ENCODE measurements around the gene RPS8. TPM values are rescaled to one million over a fixed set of nuclear protein-coding genes. Genes with fewer than 3 reads are reported as not detected.

The RPS8 gene
- total RNA-seq, 4 donors from 2014 or later = 1,157 to 3,010 (median 2,305) TPM

- Histone ChIP-seq H3K27me3 (no peaks in the 10 kb centered on the region), H3K4me1 (peaks cover 0 to 50% (median 19%) of the 10 kb centered on the region in 3 donors), H3K27ac (no peak overlapping the region), H3K36me3 (peaks cover 0 to 58% of the 10 kb centered on the region in 2 donors), H3K9me3 (no peaks in the 10 kb centered on the region), H3K4me3 (no peak overlapping the region)
- no peak for ATAC-seq
- TF ChIP-seq POLR2AphosphoS5 (IDR thresholded peaks at IDR 0.05) (no peak), POLR2A (IDR thresholded peaks at IDR 0.05) (no peak), CTCF (IDR thresholded peaks at IDR 0.05) (no peak), EP300 (IDR thresholded peaks at IDR 0.05) (no peak)
- WGBS, 2 donors (ENCODE audit: low coverage in 1 of 2) = 82 to 95% methylated on average over 9 to 10 of the region's 14 CpGs
Observed at GRCh38 chr1:44780583-44781121, 5.3 kb downstream of the RPS8 start.

DNA sequence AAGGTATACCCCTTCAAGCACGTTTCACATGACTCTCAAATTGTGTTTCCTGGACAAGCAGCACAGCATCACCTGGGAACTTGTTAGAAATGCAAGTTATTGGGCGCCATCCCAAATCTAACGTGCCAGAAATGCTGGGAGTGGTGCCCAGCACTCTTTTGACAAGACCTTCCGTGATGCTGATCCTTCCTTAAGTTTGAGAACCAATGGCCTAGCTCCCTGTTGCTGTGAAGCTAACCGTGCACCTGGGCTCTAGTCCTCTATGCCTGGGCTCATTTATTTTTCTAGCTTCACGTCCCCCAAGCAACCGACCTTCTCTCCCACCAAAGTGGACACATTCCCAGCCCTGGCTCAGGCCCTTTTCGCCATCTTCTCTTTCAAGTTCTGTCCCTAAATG is 8.4 kb downstream of the RPS8 start:
- peaks cover 0 to 33% of the 10 kb centered on the region in 2 donors for H3K36me3 ChIP-seq
- H3K27me3 ChIP-seq = no peaks in the 10 kb centered on the region
- H3K27ac ChIP-seq = peak overlapping the region in 2 of 4 donors; percentile 25 to 72
- WGBS, 2 donors (ENCODE audit: low coverage in 1 of 2) = 25 to 28% methylated on average over 4 to 6 of the region's 8 CpGs
- H3K4me3 ChIP-seq = peak overlapping the region; percentile 37 to 63
- ATAC-seq = no peak
- H3K9me3 ChIP-seq = no peaks in the 10 kb centered on the region
- H3K4me1 ChIP-seq = peaks cover 0 to 36% (median 18%) of the 10 kb centered on the region in 3 donors
- no peak for TF ChIP-seq POLR2AphosphoS5 (IDR thresholded peaks at IDR 0.05)
- TF ChIP-seq EP300 (IDR thresholded peaks at IDR 0.05) = no peak
- no peak for TF ChIP-seq POLR2A (IDR thresholded peaks at IDR 0.05)
- no peak for TF ChIP-seq CTCF (IDR thresholded peaks at IDR 0.05)

DNA sequence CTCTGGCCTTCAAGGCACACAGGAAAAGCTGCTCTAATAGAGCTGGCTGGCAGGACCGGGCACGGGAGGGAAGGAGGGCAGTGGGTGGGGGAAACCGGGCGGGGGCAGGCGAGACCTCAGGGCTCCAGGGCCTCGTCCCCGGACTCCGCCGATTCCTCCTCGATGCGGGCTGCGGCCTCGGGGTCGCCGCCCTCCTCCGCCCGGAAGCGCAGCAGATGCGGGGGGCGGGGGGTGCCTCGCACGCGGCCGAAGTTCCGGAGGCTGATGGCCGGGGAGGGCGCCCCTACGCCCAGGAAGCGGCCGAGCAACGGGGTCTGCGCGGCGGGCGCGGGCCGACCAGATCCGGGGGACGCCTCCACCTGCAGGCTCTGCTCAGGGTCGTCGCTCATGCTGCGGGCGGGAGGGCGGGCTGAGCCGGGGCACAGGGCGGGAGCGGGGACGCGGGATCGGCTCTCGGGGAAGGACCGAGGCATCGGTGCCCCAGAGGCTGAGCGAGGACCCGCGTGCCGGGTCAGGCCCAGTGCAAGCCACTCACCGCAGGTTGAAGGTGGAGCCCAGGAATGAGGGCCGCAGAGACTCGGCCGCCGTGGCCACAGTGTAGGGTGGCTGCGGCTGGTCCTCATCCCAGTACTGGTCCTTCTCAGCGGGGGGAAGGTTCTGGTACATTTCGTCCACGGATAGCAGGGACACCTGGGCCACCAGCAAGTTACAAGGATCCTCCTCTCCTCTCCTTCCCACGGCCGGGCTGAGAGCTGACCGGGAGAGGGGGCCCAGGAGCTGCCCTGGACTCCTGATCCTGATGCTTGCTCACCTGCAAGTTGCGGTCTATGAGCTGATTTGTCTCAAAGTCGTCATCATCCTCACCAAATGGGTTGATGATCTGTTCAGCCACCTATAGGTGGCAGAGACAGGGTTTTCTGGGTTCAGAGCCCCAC is 9.0 kb downstream of the RPS8 start:
- peak overlapping the region; percentile 37 to 63 for H3K4me3 ChIP-seq
- peaks cover 0 to 27% of the 10 kb centered on the region in 2 donors for H3K36me3 ChIP-seq
- ATAC-seq = peak; percentile 17
- H3K27ac ChIP-seq = peak overlapping the region in 2 of 4 donors; percentile 25 to 72
- WGBS, 2 donors (ENCODE audit: low coverage in 1 of 2) = 20% methylated on average over 15 of the region's 71 CpGs; no CpG with 5 or more reads in 1 of the 2 donors
- peaks cover 0 to 36% (median 18%) of the 10 kb centered on the region in 3 donors for H3K4me1 ChIP-seq
- TF ChIP-seq POLR2AphosphoS5 (IDR thresholded peaks at IDR 0.05) (no peak), CTCF (IDR thresholded peaks at IDR 0.05) (peak in 1 of 4 experiments; percentile 19)
- no peaks in the 10 kb centered on the region for H3K27me3 ChIP-seq
- no peaks in the 10 kb centered on the region for H3K9me3 ChIP-seq

DNA sequence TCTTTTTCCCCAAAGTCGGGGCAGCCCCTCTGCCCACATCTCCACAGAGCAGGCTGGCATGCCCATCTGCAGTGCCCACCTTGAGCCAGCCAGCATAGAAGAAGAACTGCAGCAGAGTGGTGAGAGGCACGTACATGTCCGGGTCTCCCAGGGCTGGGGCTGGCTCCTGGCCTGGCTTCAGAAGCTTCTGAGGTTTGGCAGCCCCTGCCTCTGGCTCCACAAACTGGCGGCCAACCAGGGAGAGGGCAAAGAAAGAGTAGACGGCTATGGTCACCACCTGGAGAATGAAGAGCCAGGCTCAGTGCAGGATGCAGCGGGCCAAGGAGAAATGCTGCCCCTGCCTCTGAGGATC is 9.7 kb downstream of the RPS8 start:
- ATAC-seq = no peak
- Histone ChIP-seq H3K36me3 (peaks cover 0 to 20% of the 10 kb centered on the region in 2 donors), H3K9me3 (no peaks in the 10 kb centered on the region), H3K4me3 (no peak overlapping the region), H3K27me3 (no peaks in the 10 kb centered on the region), H3K4me1 (peaks cover 0 to 36% (median 18%) of the 10 kb centered on the region in 3 donors), H3K27ac (peak overlapping the region in 1 of 4 donors; percentile 72)
- no peak for TF ChIP-seq EP300 (IDR thresholded peaks at IDR 0.05)
- TF ChIP-seq POLR2AphosphoS5 (IDR thresholded peaks at IDR 0.05) = no peak
- no peak for TF ChIP-seq CTCF (IDR thresholded peaks at IDR 0.05)
- no peak for TF ChIP-seq POLR2A (IDR thresholded peaks at IDR 0.05)
- WGBS, 2 donors (ENCODE audit: low coverage in 1 of 2) = no CpG with 5 or more reads among the region's 6 CpGs
